Hepatocyte (in vitro differentiated cells): ENCODE measurements around the gene KIFC1.

ENCODE experiments used
- CTCF ChIP-seq: fragments of 200-600 bp; sonication (generic); IDR thresholded peaks from 2 replicates; pipeline ENCODE4 v1.5.1; 2016; ENCODE audit warnings: antibody characterized with exemption, mild to moderate bottlenecking; ENCODE audit not compliant: poor library complexity
- EZH2 ChIP-seq: fragments of 200-600 bp; sonication (generic); IDR thresholded peaks from 2 replicates; pipeline ENCODE4 v1.6.1; 2016; ENCODE audit warnings: antibody characterized with exemption, mild to moderate bottlenecking, borderline replicate concordance
- EZH2phosphoT487 ChIP-seq: fragments of 200-600 bp; sonication (generic); IDR thresholded peaks from one replicate; pipeline ENCODE4 v1.6.1; 2018; ENCODE audit warnings: antibody characterized with exemption, mild to moderate bottlenecking, low read depth, moderate library complexity; ENCODE audit not compliant: unreplicated experiment, severe bottlenecking

- TF ChIP-seq CTCF (no peak), EZH2 (no peak), EZH2phosphoT487 (no peak)
Measured at GRCh38 chr6:33383427-33384185, 8.0 kb upstream of the KIFC1 start.
